WTC11 (cell line): Measurements from ENCODE around the gene LDB2. TPM values are rescaled to one million over a fixed set of nuclear protein-coding genes. Genes with fewer than 3 reads are reported as not detected.
"Not testable (repeated sequence)": the region's sequence is repeated elsewhere in the genome, so short reads cannot be mapped to it uniquely, and the experiment has no call there.

Experiments
- ATAC-seq: fragments of 200-7000 bp; cut with Tn5 transposase; 2 replicates; pipeline ENCODE4 v1.10.0; 2021; ENCODE audit warnings: mild to moderate bottlenecking, moderate library complexity
- CTCF ChIA-PET: fragments of 300-600 bp; sonication (Branson Sonifier 250); formaldehyde crosslinking; loops from one replicate; lab custom pipeline; 2021; ENCODE audit warnings: antibody characterized with exemption; lab: Charles Lee
- POLR2A ChIA-PET: fragments of 350-600 bp; sonication (Branson Sonifier 250); formaldehyde crosslinking; loops from one replicate; lab custom pipeline; 2021; ENCODE audit warnings: antibody characterized with exemption; lab: Charles Lee
- DNase-seq: peaks from one replicate; pipeline ENCODE4 v3.0.0; 2021; ENCODE audit warnings: low spot score
- H3K27ac Mint-ChIP-seq: 2 replicates; pipeline ENCODE4 v1.8.0; 2021; ENCODE audit warnings: mixed read lengths
- H3K27me3 Mint-ChIP-seq: 2 replicates; pipeline ENCODE4 v1.8.0; 2021; ENCODE audit warnings: low read depth, mild to moderate bottlenecking, moderate library complexity, mixed read lengths
- H3K36me3 Mint-ChIP-seq: 2 replicates; pipeline ENCODE4 v1.8.0; 2021; ENCODE audit warnings: mixed read lengths
- H3K4me1 Mint-ChIP-seq: 2 replicates; pipeline ENCODE4 v1.8.0; 2022; ENCODE audit warnings: mixed read lengths
- H3K4me3 Mint-ChIP-seq: 2 replicates; pipeline ENCODE4 v1.8.0; 2021; ENCODE audit warnings: mild to moderate bottlenecking, moderate library complexity, mixed read lengths
- H3K9me3 Mint-ChIP-seq: 2 replicates; pipeline ENCODE4 v1.8.0; 2021; ENCODE audit warnings: mixed read lengths
- GABPB1 ChIP-seq: sonication (generic); formaldehyde crosslinking; IDR thresholded peaks from 2 replicates; pipeline ENCODE4 v1.8.1; 2023; ENCODE audit warnings: mild to moderate bottlenecking, missing genetic modification reagents
- JAZF1 ChIP-seq: fragments of 250-450 bp; sonication (Bioruptor Pico); IDR thresholded peaks from 2 replicates; pipeline ENCODE4 v1.9.0; 2021; ENCODE audit warnings: moderate library complexity, mild to moderate bottlenecking, inconsistent platforms
- NR3C1 ChIP-seq: sonication (generic); formaldehyde crosslinking; conservative IDR thresholded peaks from 2 replicates; pipeline ENCODE4 v1.8.1; 2023; ENCODE audit warnings: low read depth, mild to moderate bottlenecking, missing genetic modification reagents
- OVOL2 ChIP-seq: fragments of 250-450 bp; sonication (Bioruptor Pico); IDR thresholded peaks from 2 replicates; pipeline ENCODE4 v1.9.0; 2021; ENCODE audit warnings: mild to moderate bottlenecking, borderline replicate concordance
- SMAD3 ChIP-seq: sonication (generic); formaldehyde crosslinking; IDR thresholded peaks from 2 replicates; pipeline ENCODE4 v1.8.0; 2022; ENCODE audit warnings: missing genetic modification reagents, mild to moderate bottlenecking, borderline replicate concordance
- SP1 ChIP-seq: sonication (generic); formaldehyde crosslinking; conservative IDR thresholded peaks from 2 replicates; pipeline ENCODE4 v1.8.1; 2022; ENCODE audit warnings: missing genetic modification reagents
- TCF7 ChIP-seq: sonication (generic); formaldehyde crosslinking; IDR thresholded peaks from 2 replicates; pipeline ENCODE4 v1.8.0; 2022; ENCODE audit warnings: mild to moderate bottlenecking, low read depth, missing genetic modification reagents, moderate library complexity
- TEAD1 ChIP-seq: sonication (generic); formaldehyde crosslinking; IDR thresholded peaks from 2 replicates; pipeline ENCODE4 v1.8.0; 2022; ENCODE audit warnings: mild to moderate bottlenecking, missing genetic modification reagents
- ZBTB21 ChIP-seq: sonication (generic); formaldehyde crosslinking; IDR thresholded peaks from 2 replicates; pipeline ENCODE4 v1.8.1; 2023; ENCODE audit warnings: mild to moderate bottlenecking, missing genetic modification reagents, borderline replicate concordance
- ZNF263 ChIP-seq: sonication (generic); formaldehyde crosslinking; IDR thresholded peaks from 2 replicates; pipeline ENCODE4 v1.8.1; 2022; ENCODE audit warnings: low read depth, mild to moderate bottlenecking, moderate library complexity, missing genetic modification reagents
- ZNF317 ChIP-seq: sonication (generic); formaldehyde crosslinking; IDR thresholded peaks from 2 replicates; pipeline ENCODE4 v1.8.1; 2023; ENCODE audit warnings: low read depth, mild to moderate bottlenecking, moderate library complexity, missing genetic modification reagents, borderline replicate concordance
- ZNF396 ChIP-seq: fragments of 250-450 bp; sonication (Bioruptor Pico); IDR thresholded peaks from 2 replicates; pipeline ENCODE4 v1.8.0; 2021; ENCODE audit warnings: mild to moderate bottlenecking, moderate library complexity, borderline replicate concordance
- total RNA-seq: library from RNA; stranded (reverse); gene quantifications from 3 replicates; pipeline ENCODE4 v1.2.3, GENCODE V29; 2021
- TF ChIP-seq, protein P1 (sequence below): sonication (generic); formaldehyde crosslinking; IDR thresholded peaks from 2 replicates; pipeline ENCODE4 v1.8.1; 2023; ENCODE audit warnings: mild to moderate bottlenecking, missing genetic modification reagents
- TF ChIP-seq, protein P2 (sequence below): sonication (generic); formaldehyde crosslinking; IDR thresholded peaks from 2 replicates; pipeline ENCODE4 v1.8.1; 2022; ENCODE audit warnings: low read depth, missing genetic modification reagents, borderline replicate concordance
- TF ChIP-seq, protein P3 (sequence below): fragments of 250-450 bp; sonication (Bioruptor Pico); IDR thresholded peaks from 2 replicates; pipeline ENCODE4 v1.9.0; 2021; ENCODE audit warnings: mild to moderate bottlenecking, borderline replicate concordance
- TF ChIP-seq, protein P4 (sequence below): fragments of 250-450 bp; sonication (Bioruptor Pico); IDR thresholded peaks from 2 replicates; pipeline ENCODE4 v1.8.0; 2021; ENCODE audit warnings: mild to moderate bottlenecking
- TF ChIP-seq, protein P5 (sequence below): fragments of 250-450 bp; sonication (Bioruptor Pico); conservative IDR thresholded peaks from 2 replicates; pipeline ENCODE4 v1.9.0; 2021; ENCODE audit warnings: mild to moderate bottlenecking
- TF ChIP-seq, protein P6 (sequence below): sonication (generic); formaldehyde crosslinking; IDR thresholded peaks from 2 replicates; pipeline ENCODE4 v1.8.1; 2023; ENCODE audit warnings: mild to moderate bottlenecking, missing genetic modification reagents, moderate library complexity

LDB2 gene
- total RNA-seq, 1 experiment from 2014 or later = 62.4 TPM

DNA sequence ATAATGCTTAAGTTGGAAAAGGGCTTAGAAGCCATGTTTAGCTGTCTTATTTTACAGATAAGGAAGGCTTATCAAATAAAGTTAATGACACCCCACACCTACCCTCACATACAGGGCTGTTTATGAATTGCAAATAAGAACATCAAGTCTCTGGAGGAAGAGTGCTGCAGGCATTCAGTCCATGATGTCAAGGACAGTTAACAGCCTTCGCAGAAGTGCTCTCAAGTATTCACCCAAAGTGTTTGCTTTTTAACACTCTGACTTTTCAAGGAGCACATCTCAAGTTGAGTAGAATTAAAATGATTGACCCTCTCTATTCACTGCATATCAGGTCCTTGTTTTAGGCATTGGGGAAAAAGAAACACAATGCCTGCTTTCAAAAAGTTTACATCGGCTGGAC is 328.7 kb downstream of the LDB2 start (continued):
- TF ChIP-seq, protein P1, sequence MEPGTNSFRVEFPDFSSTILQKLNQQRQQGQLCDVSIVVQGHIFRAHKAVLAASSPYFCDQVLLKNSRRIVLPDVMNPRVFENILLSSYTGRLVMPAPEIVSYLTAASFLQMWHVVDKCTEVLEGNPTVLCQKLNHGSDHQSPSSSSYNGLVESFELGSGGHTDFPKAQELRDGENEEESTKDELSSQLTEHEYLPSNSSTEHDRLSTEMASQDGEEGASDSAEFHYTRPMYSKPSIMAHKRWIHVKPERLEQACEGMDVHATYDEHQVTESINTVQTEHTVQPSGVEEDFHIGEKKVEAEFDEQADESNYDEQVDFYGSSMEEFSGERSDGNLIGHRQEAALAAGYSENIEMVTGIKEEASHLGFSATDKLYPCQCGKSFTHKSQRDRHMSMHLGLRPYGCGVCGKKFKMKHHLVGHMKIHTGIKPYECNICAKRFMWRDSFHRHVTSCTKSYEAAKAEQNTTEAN (CRISPR knock-in tag) = no peak

DNA sequence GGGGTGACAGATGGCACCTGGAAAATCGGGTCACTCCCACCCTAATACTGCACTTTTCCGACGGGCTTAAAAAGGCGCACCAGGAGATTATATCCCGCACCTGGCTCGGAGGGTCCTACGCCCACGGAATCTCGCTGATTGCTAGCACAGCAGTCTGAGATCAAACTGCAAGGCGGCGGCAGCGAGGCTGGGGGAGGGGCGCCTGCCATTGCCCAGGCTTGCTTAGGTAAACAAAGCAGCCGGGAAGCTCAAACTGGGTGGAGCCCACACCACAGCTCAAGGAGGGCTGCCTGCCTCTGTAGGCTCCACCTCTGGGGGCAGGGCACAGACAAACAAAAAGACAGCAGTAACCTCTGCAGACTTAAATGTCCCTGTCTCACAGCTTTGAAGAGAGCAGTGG is 341.1 kb downstream of the LDB2 start:
- POLR2A ChIA-PET, H3K4me1 Mint-ChIP-seq, H3K27me3 Mint-ChIP-seq, DNase-seq, ATAC-seq, H3K4me3 Mint-ChIP-seq, H3K27ac Mint-ChIP-seq, CTCF ChIA-PET: not testable (repeated sequence)
- H3K36me3 Mint-ChIP-seq = peaks cover 57% of the 10 kb centered on the region
- H3K9me3 Mint-ChIP-seq = peaks cover 57% of the 10 kb centered on the region

DNA sequence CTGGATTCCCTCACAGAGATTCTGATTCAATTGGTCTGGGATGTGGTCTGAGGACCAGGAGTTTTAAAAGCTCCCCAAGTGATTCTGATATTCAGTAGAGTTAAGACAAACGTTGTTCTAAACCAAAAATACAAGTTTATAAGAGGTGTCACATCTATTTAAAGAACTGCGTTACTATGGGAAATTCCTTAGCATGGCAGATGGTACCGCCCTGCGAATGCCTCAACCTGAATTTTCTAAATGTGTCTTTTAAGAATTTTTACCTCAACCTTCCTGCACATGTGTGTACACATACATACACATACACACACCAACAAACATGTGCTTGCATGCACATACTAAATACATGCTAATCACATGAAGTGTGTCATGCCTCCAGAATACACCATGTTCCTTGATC is 343.3 kb downstream of the LDB2 start:
- CTCF ChIA-PET = interaction anchor here (0.7 kb wide), 1 partner anchor 1013 kb away, joined by 3 read pairs; no protein-coding TSS in a partner anchor
- Mint-ChIP-seq H3K9me3 (peaks cover 46% of the 10 kb centered on the region), H3K27me3 (no peaks in the 10 kb centered on the region), H3K4me1 (no peaks in the 10 kb centered on the region), H3K27ac (no peak overlapping the region), H3K36me3 (peaks cover 44% of the 10 kb centered on the region), H3K4me3 (no peak overlapping the region)
- ATAC-seq = no peak
- TF ChIP-seq TCF7 (CRISPR knock-in tag) (no peak), OVOL2 (CRISPR knock-in tag) (no peak), SMAD3 (no peak), NR3C1 (CRISPR knock-in tag) (no peak), JAZF1 (CRISPR knock-in tag) (no peak), GABPB1 (CRISPR knock-in tag) (no peak), ZNF317 (CRISPR knock-in tag) (no peak)
- TF ChIP-seq, protein P2, sequence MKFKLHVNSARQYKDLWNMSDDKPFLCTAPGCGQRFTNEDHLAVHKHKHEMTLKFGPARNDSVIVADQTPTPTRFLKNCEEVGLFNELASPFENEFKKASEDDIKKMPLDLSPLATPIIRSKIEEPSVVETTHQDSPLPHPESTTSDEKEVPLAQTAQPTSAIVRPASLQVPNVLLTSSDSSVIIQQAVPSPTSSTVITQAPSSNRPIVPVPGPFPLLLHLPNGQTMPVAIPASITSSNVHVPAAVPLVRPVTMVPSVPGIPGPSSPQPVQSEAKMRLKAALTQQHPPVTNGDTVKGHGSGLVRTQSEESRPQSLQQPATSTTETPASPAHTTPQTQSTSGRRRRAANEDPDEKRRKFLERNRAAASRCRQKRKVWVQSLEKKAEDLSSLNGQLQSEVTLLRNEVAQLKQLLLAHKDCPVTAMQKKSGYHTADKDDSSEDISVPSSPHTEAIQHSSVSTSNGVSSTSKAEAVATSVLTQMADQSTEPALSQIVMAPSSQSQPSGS = no peak
- TF ChIP-seq, protein P3, sequence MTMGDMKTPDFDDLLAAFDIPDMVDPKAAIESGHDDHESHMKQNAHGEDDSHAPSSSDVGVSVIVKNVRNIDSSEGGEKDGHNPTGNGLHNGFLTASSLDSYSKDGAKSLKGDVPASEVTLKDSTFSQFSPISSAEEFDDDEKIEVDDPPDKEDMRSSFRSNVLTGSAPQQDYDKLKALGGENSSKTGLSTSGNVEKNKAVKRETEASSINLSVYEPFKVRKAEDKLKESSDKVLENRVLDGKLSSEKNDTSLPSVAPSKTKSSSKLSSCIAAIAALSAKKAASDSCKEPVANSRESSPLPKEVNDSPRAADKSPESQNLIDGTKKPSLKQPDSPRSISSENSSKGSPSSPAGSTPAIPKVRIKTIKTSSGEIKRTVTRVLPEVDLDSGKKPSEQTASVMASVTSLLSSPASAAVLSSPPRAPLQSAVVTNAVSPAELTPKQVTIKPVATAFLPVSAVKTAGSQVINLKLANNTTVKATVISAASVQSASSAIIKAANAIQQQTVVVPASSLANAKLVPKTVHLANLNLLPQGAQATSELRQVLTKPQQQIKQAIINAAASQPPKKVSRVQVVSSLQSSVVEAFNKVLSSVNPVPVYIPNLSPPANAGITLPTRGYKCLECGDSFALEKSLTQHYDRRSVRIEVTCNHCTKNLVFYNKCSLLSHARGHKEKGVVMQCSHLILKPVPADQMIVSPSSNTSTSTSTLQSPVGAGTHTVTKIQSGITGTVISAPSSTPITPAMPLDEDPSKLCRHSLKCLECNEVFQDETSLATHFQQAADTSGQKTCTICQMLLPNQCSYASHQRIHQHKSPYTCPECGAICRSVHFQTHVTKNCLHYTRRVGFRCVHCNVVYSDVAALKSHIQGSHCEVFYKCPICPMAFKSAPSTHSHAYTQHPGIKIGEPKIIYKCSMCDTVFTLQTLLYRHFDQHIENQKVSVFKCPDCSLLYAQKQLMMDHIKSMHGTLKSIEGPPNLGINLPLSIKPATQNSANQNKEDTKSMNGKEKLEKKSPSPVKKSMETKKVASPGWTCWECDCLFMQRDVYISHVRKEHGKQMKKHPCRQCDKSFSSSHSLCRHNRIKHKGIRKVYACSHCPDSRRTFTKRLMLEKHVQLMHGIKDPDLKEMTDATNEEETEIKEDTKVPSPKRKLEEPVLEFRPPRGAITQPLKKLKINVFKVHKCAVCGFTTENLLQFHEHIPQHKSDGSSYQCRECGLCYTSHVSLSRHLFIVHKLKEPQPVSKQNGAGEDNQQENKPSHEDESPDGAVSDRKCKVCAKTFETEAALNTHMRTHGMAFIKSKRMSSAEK (CRISPR knock-in tag) = no peak
- TF ChIP-seq, protein P4, sequence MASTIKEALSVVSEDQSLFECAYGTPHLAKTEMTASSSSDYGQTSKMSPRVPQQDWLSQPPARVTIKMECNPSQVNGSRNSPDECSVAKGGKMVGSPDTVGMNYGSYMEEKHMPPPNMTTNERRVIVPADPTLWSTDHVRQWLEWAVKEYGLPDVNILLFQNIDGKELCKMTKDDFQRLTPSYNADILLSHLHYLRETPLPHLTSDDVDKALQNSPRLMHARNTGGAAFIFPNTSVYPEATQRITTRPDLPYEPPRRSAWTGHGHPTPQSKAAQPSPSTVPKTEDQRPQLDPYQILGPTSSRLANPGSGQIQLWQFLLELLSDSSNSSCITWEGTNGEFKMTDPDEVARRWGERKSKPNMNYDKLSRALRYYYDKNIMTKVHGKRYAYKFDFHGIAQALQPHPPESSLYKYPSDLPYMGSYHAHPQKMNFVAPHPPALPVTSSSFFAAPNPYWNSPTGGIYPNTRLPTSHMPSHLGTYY (CRISPR knock-in tag) = no peak
- POLR2A ChIA-PET = no interaction called here
- DNase-seq = no peak

DNA sequence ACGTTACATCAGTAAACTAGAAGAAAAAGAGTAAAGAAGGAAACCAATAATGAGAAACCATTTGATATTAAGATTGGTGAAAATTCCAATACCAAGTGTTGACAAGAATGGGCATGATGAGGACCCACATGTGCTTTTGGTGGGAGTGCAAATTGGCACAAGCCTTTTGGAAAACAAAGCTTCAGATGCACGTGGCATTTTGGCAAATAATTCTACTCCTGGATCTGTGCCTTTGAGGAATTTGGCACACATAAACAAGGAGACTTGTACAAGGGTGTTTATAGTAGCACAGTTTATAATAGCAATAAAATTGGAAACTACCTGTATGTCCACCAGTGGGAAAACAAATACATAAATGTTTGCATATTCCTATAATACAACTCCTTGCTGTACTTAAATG is 347.9 kb downstream of the LDB2 start:
- H3K27me3 Mint-ChIP-seq = no peaks in the 10 kb centered on the region
- DNase-seq = no peak
- no peak for ATAC-seq
- POLR2A ChIA-PET = no interaction called here
- peaks cover 14% of the 10 kb centered on the region for H3K9me3 Mint-ChIP-seq
- no peak overlapping the region for H3K4me3 Mint-ChIP-seq
- CTCF ChIA-PET = no interaction called here
- H3K36me3 Mint-ChIP-seq = peaks cover 11% of the 10 kb centered on the region
- H3K27ac Mint-ChIP-seq = no peak overlapping the region
- no peaks in the 10 kb centered on the region for H3K4me1 Mint-ChIP-seq
- TF ChIP-seq TEAD1 (CRISPR knock-in tag) (no peak), SP1 (CRISPR knock-in tag) (no peak), ZNF263 (CRISPR knock-in tag) (no peak), ZBTB21 (CRISPR knock-in tag) (no peak), ZNF396 (CRISPR knock-in tag) (no peak)
- TF ChIP-seq, protein P5, sequence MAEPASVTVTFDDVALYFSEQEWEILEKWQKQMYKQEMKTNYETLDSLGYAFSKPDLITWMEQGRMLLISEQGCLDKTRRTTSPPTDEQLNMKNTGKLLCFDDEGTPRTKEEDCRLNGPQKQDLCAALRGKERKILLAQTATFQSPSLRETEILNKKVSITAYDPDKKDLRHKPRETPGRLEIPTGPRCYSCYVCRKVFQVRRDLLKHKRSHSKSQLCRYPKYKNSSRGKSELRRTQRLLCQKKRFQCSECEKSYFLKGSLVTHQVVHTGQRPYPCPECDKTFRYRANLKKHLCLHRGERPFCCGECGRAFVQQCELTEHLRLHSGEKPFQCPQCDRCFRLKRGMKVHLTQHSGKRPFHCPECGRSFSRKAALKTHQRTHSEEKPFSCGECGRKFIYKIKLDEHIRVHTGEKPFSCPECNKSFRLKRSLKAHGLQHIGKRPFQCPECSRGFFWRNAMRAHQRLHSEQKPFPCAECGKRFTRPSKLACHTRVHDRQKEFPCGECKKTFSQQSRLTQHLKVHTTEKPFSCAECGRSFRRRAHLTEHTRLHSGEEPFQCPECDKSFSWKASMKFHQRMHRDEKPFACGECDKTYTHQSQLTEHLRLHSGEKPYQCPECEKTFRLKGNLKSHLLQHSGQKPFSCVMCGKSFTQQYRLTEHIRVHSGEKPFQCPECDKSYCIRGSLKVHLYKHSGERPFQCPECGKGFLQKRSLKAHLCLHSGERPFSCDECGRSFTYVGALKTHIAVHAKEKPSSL (CRISPR knock-in tag) = no peak
- TF ChIP-seq, protein P6, sequence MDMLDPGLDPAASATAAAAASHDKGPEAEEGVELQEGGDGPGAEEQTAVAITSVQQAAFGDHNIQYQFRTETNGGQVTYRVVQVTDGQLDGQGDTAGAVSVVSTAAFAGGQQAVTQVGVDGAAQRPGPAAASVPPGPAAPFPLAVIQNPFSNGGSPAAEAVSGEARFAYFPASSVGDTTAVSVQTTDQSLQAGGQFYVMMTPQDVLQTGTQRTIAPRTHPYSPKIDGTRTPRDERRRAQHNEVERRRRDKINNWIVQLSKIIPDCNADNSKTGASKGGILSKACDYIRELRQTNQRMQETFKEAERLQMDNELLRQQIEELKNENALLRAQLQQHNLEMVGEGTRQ = no peak
